Hematopoietic multipotent progenitor cell (in vitro differentiated cells): ENCODE measurements around the gene STK10. TPM values are rescaled to one million over a fixed set of nuclear protein-coding genes. Genes with fewer than 3 reads are reported as not detected.

Experiments used
- DNase-seq, 3 donors: peaks; one replicate each; pipeline ENCODE4 v3.0.0-alpha.2; 2011 to 2015; ENCODE audit warnings: low read depth in 2 of 3, low spot score in 2 of 3
- total RNA-seq: library from RNA; depleted of rRNA; stranded (reverse); fragments of >200 nt; gene quantifications from one replicate; pipeline ENCODE4 v1.2.3, GENCODE V29; 2012

Gene STK10
- total RNA-seq, 1 donor = 85.1 TPM

- no peak for DNase-seq
Observed at GRCh38 chr5:172093965-172094364, 94.1 kb downstream of the STK10 start.

DNA sequence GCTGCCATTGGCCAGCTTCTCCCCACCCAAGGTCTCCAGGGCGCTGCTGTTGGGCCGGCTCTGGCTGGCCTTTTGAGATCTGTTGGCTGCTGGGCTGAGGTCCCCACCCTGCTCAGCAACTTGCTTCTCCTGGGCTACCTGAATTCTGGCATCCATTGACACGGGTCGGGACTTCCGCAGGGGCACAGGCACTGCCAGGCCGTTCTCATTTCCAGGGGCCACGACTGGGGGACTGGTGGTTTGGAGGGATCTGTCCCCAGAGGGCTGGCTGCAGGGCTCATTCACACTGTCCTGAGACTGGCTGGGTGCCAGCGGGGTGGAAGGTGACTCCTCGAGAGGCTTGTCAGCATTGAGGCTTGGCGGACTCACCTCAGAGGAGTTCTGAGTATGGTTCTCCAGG, 94.5 kb downstream of the STK10 start:
- no peak for DNase-seq

- no peak for DNase-seq
Observed at GRCh38 chr5:172091956-172092732, 95.9 kb downstream of the STK10 start.

GRCh38 chr5:172090976-172091547, 97.0 kb downstream of the STK10 start:
- no peak for DNase-seq

DNA sequence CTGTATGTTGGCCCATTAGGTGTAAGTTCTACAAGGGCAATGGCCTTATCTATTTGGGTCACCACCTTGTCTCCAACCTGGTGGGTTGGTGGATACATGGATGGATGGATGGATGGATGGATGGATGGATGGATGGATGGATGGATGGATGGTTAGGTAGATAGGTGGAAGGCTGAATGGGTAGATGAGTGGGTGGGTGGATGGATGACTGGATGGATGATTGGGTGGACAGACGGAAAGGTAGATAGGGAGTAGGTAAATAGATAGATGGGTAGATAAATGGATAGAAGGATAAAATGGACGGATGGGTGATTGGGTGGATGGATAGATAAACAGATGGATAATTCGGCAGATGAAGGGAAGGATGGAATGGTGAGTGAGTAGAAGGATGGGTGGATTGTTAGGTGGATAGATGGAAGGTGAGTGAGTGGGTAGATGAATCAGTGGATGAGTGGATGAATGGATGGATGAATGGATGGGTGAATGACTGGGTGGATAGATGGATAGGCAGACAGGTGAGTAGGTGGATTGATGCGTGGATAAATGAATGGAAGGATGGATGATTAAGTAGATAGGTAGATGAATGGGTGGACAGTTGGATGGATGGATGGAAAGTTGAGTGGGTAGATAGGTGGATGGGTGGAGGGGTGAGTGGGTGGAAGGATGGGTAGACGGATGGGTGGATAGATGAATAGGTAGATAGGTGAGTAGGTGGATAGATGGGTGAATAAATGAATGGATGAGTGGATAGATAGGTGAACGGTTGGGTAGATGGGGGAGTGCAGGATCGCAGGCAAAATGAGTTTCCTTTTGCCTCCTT, 98.5 kb downstream of the STK10 start:
- no peak for DNase-seq

DNA sequence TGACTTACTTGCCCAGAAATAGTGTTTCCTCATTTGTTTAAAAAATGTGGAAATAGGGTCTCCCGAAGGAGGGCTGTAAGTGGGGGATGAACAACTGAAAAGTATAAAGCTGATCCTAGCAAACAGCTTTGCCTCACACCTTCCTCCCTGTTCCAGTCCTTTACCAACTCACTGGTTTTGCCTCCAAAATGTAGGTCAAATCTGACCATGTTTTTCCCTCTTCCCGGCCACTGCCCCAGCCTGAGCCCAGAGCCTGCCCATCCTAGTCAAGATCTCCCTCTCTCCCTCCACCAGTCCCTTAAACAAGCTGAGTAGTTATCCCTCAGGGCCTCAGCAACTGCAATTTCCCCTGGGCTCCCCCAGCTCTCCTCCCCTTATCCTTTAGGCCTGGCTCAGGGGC, 99.2 kb downstream of the STK10 start:
- no peak for DNase-seq

- no peak for DNase-seq
Observed at GRCh38 chr5:172086194-172086975, 101.6 kb downstream of the STK10 start.

GRCh38 chr5:172085738-172086137, 102.3 kb downstream of the STK10 start:
- no peak for DNase-seq

DNA sequence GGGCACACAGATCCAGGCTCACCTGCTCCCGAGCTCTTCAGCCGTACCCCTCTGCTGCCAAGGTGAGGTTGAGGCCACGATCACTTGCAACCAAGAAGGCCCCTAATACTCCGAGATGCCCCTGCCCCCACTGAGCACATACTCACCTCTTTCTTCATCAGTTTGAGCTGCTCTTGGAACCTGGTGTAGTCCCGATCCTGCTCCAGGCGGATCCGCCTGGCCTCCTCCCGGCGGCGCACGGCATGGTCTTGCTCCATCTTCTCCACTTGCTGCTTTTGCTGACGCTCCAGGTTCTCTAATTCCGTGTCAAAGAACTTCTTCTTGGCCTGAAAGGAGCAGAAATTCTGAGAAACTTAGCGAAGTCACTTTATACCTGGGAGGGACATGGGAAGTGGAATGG, 105.8 kb downstream of the STK10 start:
- no peak for DNase-seq

DNA sequence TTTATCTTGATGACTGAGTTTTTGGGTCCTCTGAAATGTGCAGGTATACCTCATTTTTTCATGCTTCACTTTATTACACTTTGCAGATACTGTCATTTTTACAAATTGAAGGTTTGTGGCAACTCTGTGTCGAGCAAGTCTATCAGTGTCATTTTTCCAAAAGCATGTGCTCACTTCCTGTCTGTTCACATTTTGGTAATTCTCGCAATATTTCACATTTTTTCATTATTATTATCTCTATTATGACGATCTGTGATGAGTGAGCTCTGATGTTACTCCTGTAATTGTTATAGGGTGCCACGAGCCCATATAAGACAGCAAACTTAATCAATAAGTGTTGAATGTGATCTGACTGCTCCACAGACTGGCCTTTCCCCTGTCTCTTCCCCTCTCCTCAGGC, 108.1 kb downstream of the STK10 start:
- no peak for DNase-seq

GRCh38 chr5:172078726-172079345, 109.2 kb downstream of the STK10 start:
- DNase-seq = peak in 2 of 3 donors; percentile 39 to 74

GRCh38 chr5:172077664-172078425, 110.2 kb downstream of the STK10 start:
- no peak for DNase-seq

DNA sequence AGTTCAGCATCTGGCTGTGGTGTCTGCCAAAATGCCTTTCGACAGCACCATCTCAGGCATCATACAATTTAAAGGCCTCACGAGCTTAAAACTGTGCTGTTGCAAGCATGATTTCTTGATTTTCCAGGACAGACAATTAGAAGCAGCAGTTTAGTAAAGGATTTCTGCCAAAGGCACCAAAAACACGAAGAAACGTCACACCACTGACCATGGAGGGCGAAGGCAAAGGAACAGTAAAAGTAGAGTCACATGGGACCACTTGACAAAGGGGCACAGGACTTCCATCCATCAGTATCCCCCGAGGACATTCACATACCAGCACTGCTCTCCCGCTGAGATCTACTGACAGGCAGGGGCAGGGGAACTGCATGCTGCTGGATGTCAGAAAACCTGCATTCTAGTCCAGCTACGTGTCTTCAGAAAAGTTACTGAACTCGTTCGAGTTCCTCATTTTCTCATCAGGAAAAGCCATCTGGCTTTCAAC, 111.2 kb downstream of the STK10 start:
- peak in 1 of 3 donors; percentile 14 for DNase-seq

DNA sequence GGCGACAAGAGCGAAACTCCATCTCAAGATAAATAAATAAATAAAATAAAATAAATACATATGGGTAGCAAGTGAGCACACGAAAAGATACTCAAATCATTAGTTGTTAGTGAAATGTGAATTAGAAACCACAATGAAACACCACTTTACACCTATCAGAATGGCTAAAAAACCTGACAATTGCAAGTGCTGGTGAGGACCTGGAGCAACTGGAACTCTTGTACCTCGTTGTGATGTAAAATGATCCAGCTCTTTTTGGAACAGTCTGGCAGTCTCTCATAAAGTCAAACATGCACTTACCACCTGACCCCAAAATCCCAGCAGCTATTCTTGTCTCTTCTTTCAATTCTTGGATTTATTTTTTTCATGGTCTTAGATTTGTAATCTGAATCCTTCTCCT, 112.4 kb downstream of the STK10 start:
- no peak for DNase-seq

DNA sequence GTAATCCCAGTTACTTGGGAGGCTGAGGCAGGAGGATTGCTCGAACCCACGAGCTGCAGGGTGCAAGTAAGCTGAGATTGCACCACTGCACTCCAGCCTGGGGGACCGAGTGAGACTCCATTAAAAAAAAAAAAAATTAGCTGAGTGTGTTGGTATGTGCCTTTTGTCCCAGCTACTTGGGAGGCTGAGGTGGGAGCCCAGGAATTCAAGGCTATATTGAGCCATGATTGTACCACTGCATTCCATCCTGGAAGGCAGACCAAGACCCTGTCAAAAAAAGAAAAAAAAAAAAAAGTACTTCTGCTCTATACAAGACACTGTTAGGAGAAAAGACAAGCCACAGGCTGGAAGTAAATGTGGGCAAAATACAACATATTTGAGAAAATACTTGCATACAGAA, 113.1 kb downstream of the STK10 start:
- no peak for DNase-seq

DNA sequence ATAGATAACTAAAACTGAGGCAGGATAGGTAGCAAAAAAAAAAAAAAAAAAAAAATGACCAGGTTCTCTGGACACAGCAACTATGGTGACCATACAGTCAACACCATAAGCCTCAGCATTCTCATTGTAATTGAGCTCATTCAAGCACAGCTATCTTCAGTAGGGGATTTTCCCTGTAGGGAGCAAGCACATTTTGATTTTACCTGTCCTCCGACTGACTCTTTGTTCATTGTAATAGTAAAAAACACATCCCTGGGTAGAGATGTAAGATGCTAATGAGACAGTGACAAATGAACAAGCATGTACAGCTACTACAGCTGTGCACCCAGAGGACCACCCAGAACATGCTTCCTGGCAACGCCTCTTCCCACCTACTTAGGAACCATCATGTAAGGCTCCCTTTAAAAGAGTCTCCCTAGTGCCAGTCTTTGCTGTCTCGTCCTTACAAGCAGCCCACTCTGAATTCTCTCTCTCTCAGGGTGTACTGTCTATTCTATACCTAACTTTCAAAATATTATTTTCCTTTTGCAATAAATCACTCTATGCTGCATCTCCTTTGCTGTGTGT, 116.6 kb downstream of the STK10 start:
- DNase-seq = no peak

DNA sequence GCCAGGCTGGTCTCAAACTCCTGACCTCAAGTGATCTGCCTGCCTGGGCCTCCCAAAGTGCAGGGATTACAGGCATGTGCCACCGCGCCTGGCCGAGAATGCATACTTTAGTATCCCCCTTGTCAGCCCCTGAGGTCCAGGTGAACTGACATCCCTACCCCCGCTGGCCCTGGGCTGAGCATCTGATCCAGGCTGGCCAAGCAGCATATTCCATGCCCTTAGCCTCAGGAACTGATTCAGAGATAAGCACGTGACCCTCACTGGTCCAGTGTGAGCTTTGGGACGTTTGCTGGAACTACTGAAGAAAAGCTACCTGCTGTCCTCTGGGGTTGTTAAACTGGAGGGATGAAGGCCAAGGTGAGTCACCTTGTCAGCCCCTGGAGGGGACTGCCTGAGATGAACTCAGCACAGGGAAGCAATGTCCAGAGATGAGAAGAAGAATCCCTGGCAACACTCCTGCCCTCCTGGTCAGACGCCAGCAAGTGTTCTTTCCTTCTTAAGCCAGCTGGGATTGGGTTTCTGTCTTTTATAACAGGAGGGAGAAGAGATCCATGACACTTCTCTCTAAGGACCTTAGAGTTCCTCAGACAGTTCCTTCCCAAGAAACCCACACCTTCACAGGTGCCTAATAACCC, 122.5 kb downstream of the STK10 start:
- no peak for DNase-seq

DNA sequence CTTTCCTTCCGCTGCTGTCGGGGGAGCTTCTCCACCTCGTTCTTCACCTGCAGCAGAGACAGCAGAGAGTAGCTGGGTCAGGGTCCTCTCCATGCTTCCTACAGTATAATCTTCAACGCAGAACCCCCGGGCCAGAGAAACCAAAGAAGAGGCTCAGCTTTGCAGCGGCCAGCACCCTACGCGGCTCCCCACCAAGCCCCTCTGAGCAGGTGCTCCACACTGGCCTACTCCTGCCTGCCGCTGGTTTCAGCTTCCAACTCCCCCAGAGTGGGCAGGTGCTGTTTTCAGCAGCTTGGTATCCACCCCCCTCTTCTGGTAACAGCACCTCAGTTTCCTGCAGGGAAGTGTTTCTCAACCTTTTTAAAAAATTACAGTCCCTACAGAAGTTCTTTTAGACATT, 123.3 kb downstream of the STK10 start:
- DNase-seq = no peak

DNA sequence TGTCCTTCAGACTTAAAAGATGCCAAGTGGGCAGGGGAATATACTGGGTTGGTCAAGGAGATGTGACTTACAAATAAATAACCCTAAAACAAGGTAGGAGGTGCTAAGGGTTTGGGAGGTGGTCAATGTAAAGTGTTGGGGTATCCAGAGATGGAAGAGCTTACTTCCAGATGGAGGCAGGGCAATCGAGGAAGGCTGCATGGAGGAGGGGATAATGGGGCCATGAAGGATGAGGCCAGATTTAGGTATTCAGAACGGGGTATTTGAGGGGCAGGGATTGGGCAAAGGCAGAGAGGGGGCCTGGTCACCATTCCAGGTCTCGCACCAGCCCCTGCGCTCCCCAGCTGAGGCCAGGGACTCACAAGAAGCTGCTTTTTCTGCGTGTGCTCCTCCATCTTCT, 123.7 kb downstream of the STK10 start:
- no peak for DNase-seq
